Breast epithelium (tissue), 4 donors: Measurements from ENCODE around the gene PCDHA3. TPM values are rescaled to one million over a fixed set of nuclear protein-coding genes. Genes with fewer than 3 reads are reported as not detected.
A peak's percentile ranks its signal among the peaks of the same experiment; 100 is the strongest.
"Not testable (repeated sequence)": the region's sequence is repeated elsewhere in the genome, so short reads cannot be mapped to it uniquely, and the experiment has no call there.

ENCODE experiments used
- DNase-seq, 2 donors: peaks; one replicate each; pipeline ENCODE4 v3.0.0-alpha.2; 2019; ENCODE audit warnings: low spot score in 2 of 2
- H3K27ac ChIP-seq, 2 donors: fragments of 200-600 bp; sonication (generic) in 1 of 2; one replicate each; pipeline ENCODE4 v1.5.1; 2016 to 2019; ENCODE audit warnings: mild to moderate bottlenecking in 1 of 2
- H3K27me3 ChIP-seq, 2 donors: fragments of 200-600 bp; sonication (generic) in 1 of 2; one replicate each; pipeline versions ENCODE4 v1.5.1 to v1.6.0; 2017 to 2019; ENCODE audit warnings: control low read depth in 1 of 2, mild to moderate bottlenecking in 1 of 2
- H3K36me3 ChIP-seq: fragments of 200-600 bp; one replicate; pipeline ENCODE4 v1.5.1; 2019
- H3K4me1 ChIP-seq, 2 donors: fragments of 200-600 bp; sonication (generic); one replicate each; pipeline ENCODE4 v1.5.1; 2016 to 2019; ENCODE audit warnings: control low read depth in 1 of 2
- H3K4me3 ChIP-seq, 3 donors: fragments of 200-600 bp; sonication (generic); 1 replicate in 2 of 3; 2 replicates in 1 of 3; pipeline ENCODE4 v1.5.1; 2016 to 2019; ENCODE audit warnings: mild to moderate bottlenecking in 3 of 3, moderate library complexity in 2 of 3
- H3K9me3 ChIP-seq, 2 donors: fragments of 200-600 bp; sonication (generic) in 1 of 2; one replicate each; pipeline ENCODE4 v1.5.1; 2016 to 2019; ENCODE audit warnings: control low read depth in 1 of 2
- CTCF ChIP-seq, 3 donors: fragments of 450-650 bp; IDR thresholded peaks; one replicate each; pipeline ENCODE4 v1.5.1; 2016 to 2017; ENCODE audit warnings: antibody characterized with exemption in 3 of 3, mild to moderate bottlenecking in 3 of 3, moderate library complexity in 3 of 3
- POLR2A ChIP-seq: fragments of 450-650 bp; IDR thresholded peaks from one replicate; pipeline ENCODE4 v1.6.1; 2016; ENCODE audit warnings: antibody characterized with exemption, mild to moderate bottlenecking, moderate library complexity
- POLR2AphosphoS5 ChIP-seq, 3 donors: sonication (generic); formaldehyde crosslinking; IDR thresholded peaks; one replicate each; pipeline ENCODE4 v1.6.1; 2017; ENCODE audit warnings: antibody characterized with exemption in 3 of 3
- intact Hi-C: fragments of 100-400 bp; cut with DNase I; formaldehyde crosslinking; loops from one replicate; pipeline ENCODE4 v1.15.1; 2023; ENCODE audit warnings: low total_unique reads
- total RNA-seq, 3 donors: library from RNA; depleted of rRNA; stranded (reverse); fragments of >200 nt; gene quantifications; one replicate each; pipeline ENCODE4 v1.1.0, GENCODE V29; 2016

Gene PCDHA3
- total RNA-seq, 3 donors from 2014 or later = 0.96 to 2.8 (median 0.98) TPM

DNA sequence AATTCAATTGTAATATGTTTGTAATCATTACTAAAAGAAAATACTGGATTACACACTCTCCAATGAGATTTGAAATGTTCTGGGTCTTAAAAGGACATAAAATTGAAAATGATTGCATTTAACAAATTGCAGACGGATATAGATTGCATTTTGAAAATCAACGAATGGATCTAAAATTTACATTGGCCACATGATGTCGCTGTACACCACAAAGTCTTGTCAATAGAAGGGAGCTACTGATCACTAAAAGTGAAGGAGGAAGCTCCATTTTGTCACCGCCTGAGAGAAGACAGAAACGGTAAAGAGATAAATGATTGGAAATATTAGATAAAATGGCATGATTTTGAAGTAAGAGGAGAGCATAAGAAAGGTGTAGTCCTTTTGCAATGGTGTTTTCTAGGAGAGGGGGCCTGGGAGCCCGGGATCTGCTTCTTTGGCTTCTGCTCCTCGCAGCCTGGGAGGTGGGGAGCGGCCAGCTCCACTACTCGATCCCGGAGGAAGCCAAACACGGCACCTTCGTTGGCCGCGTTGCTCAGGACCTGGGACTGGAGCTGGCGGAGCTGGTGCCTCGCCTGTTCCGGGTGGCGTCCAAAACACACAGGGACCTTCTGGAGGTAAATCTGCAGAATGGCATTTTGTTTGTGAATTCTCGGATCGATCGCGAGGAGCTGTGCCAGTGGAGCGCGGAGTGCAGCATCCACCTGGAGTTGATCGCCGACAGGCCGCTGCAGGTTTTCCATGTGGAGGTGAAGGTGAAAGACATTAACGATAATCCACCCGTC, 14.8 kb upstream of the PCDHA3 start, which contains the start of gene PCDHA1:
Gene PCDHA1, plus strand, starts transcription at position 236 of the 782 bp plus-strand sequence.
- H3K36me3 ChIP-seq = no peaks in the 10 kb centered on the region
- intact Hi-C loops = no loop called here
- TF ChIP-seq POLR2AphosphoS5 (IDR thresholded peaks at IDR 0.05) (no peak), CTCF (IDR thresholded peaks at IDR 0.05) (no peak), POLR2A (no peak)
- DNase-seq = no peak
- H3K4me3 ChIP-seq = no peak within 1 kb of the TSS
- no peaks in the 10 kb centered on the region for H3K27me3 ChIP-seq
- peaks cover 34 to 88% of the 10 kb centered on the region in 2 donors for H3K9me3 ChIP-seq
- no peak within 1 kb of the TSS for H3K27ac ChIP-seq
- H3K4me1 ChIP-seq = no peaks in the 10 kb centered on the region

DNA sequence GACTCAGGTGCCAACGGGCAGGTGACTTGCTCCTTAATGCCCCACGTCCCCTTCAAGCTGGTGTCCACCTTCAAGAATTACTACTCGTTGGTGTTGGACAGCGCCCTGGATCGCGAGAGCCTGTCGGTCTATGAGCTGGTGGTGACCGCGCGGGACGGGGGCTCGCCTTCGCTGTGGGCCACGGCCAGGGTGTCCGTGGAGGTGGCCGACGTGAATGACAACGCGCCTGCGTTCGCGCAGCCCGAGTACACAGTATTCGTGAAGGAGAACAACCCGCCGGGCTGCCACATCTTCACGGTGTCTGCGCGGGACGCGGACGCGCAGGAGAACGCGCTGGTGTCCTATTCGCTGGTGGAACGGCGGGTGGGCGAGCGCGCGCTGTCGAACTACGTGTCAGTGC, 13.4 kb upstream of the PCDHA3 start:
- intact Hi-C loops, H3K4me1 ChIP-seq, DNase-seq, H3K27me3 ChIP-seq, H3K4me3 ChIP-seq, H3K36me3 ChIP-seq, H3K27ac ChIP-seq: not testable (repeated sequence)
- peaks cover 33 to 89% of the 10 kb centered on the region in 2 donors for H3K9me3 ChIP-seq

- H3K27ac ChIP-seq, H3K27me3 ChIP-seq, H3K4me1 ChIP-seq, H3K4me3 ChIP-seq, intact Hi-C loops, DNase-seq, H3K36me3 ChIP-seq: not testable (repeated sequence)
- peaks cover 27 to 89% of the 10 kb centered on the region in 2 donors for H3K9me3 ChIP-seq
Measured at GRCh38 chr5:140787849-140788504, 12.9 kb upstream of the PCDHA3 start.

DNA sequence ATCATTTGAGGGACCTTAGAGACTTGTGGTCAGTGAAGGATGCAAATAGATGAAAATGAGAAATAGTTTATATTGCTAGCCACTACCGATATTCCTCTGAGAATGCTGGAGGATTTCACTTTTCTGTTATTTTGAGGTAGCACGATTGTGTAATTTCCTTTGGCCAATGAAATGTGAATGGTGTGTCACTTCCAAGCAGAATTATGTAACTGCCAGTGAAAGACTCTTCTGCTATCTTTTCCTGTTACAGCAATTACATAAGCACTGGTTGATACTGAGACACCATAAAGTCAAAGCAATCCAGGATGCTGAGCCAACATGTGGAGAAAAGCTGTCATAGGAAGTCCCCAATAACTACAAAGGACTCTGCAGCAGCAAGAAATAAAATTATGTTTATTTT, 9.8 kb upstream of the PCDHA3 start:
- H3K4me1 ChIP-seq = no peaks in the 10 kb centered on the region
- no peaks in the 10 kb centered on the region for H3K27me3 ChIP-seq
- no peak overlapping the region for H3K4me3 ChIP-seq
- H3K36me3 ChIP-seq = no peaks in the 10 kb centered on the region
- intact Hi-C loops = no loop called here
- H3K9me3 ChIP-seq = peaks cover 42 to 96% of the 10 kb centered on the region in 2 donors
- no peak for TF ChIP-seq POLR2A
- TF ChIP-seq POLR2AphosphoS5 (IDR thresholded peaks at IDR 0.05) = no peak
- TF ChIP-seq CTCF (IDR thresholded peaks at IDR 0.05) = no peak
- no peak for DNase-seq
- no peak overlapping the region for H3K27ac ChIP-seq

DNA sequence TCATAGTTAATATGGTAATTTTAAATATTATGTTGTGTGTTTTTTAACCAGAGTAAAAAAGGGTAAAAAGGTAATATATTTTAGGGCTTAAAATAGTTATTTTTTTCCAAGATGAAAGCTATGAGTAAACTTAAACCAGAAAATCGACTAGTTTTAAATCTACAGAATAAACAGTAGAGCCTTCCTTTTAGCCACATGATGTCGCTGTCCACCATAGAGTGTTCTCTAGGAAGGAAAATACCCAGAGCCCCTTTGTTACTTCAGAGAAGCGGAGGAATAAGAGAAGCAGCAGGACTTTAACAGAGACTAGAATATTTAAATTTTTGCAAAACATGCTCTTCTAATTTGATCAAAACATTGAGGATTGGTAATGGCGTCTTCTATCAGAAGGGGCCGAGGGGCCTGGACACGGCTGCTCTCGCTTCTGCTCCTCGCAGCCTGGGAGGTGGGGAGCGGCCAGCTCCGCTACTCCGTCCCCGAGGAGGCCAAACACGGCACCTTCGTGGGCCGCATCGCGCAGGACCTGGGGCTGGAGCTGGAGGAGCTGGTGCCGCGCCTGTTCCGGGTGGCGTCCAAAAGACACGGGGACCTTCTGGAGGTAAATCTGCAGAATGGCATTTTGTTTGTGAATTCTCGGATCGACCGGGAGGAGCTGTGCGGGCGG, 6.1 kb upstream of the PCDHA3 start, which contains the start of gene PCDHA2:
Gene PCDHA2, plus strand, starts transcription at position 258 of the 664 bp plus-strand sequence.
- DNase-seq = no peak
- no peak for TF ChIP-seq POLR2AphosphoS5 (IDR thresholded peaks at IDR 0.05)
- TF ChIP-seq POLR2A = no peak
- TF ChIP-seq CTCF (IDR thresholded peaks at IDR 0.05) = no peak
- no peaks in the 10 kb centered on the region for H3K4me1 ChIP-seq
- H3K36me3 ChIP-seq = no peaks in the 10 kb centered on the region
- peaks cover 35 to 81% of the 10 kb centered on the region in 2 donors for H3K9me3 ChIP-seq
- H3K4me3 ChIP-seq = peak within 1 kb of the TSS in 2 of 3 donors; percentile 40 to 50
- H3K27me3 ChIP-seq = no peaks in the 10 kb centered on the region
- H3K27ac ChIP-seq = no peak within 1 kb of the TSS
- intact Hi-C loops = no loop called here

- Histone ChIP-seq H3K9me3 (peaks cover 35 to 77% of the 10 kb centered on the region in 2 donors), H3K27ac (no peak overlapping the region), H3K27me3 (no peaks in the 10 kb centered on the region), H3K4me3 (peak overlapping the region in 2 of 3 donors; percentile 40 to 50), H3K4me1 (no peaks in the 10 kb centered on the region), H3K36me3 (no peaks in the 10 kb centered on the region)
- no peak for DNase-seq
- intact Hi-C loops = no loop called here
- TF ChIP-seq CTCF (IDR thresholded peaks at IDR 0.05) (no peak), POLR2AphosphoS5 (IDR thresholded peaks at IDR 0.05) (no peak), POLR2A (no peak)
Measured at GRCh38 chr5:140795259-140795641, 5.6 kb upstream of the PCDHA3 start.

DNA sequence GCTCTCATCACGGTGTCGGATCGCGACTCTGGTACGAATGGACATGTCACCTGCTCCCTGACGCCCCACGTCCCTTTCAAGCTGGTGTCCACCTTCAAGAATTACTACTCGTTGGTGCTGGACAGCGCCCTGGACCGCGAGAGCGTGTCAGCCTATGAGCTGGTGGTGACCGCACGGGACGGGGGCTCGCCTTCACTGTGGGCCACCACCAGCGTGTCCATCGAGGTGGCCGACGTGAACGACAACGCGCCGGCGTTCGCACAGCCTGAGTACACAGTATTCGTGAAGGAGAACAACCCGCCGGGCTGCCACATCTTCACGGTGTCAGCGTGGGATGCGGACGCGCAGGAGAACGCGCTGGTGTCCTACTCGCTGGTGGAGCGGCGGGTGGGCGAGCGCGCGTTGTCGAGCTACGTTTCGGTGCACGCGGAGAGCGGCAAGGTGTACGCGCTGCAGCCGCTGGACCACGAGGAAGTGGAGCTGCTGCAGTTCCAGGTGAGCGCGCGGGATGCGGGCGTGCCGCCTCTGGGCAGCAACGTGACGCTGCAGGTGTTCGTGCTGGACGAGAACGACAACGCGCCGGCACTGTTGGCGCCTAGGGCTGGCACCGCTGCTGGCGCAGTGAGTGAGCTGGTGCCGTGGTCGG, 4.7 kb upstream of the PCDHA3 start:
- H3K4me3 ChIP-seq, H3K27ac ChIP-seq, H3K36me3 ChIP-seq, DNase-seq, H3K4me1 ChIP-seq, intact Hi-C loops, H3K27me3 ChIP-seq: not testable (repeated sequence)
- peaks cover 40 to 74% of the 10 kb centered on the region in 2 donors for H3K9me3 ChIP-seq
